Vagina (tissue), 2 donors: ENCODE data around the gene TRDN.

Experiments used
- POLR2A ChIP-seq, 2 donors: fragments of 450-650 bp; IDR thresholded peaks; one replicate each; pipeline ENCODE4 v1.6.1; 2017; ENCODE audit warnings: antibody characterized with exemption in 2 of 2, mild to moderate bottlenecking in 2 of 2, moderate library complexity in 2 of 2
- POLR2AphosphoS5 ChIP-seq, 2 donors: sonication (generic); formaldehyde crosslinking; IDR thresholded peaks; one replicate each; pipeline ENCODE4 v1.9.0; 2017; ENCODE audit warnings: antibody characterized with exemption in 2 of 2, mild to moderate bottlenecking in 2 of 2, low read depth in 1 of 2; ENCODE audit not compliant: insufficient read depth in 1 of 2
- TF ChIP-seq, protein P1 (sequence below), 3 experiments: fragments of 450-650 bp in 2 of 3; fragments of 200-600 bp in 1 of 3; sonication (generic) in 1 of 3; IDR thresholded peaks; one replicate each; pipeline ENCODE4 v1.5.1; 2017 to 2019; ENCODE audit warnings: antibody characterized with exemption in 3 of 3, mild to moderate bottlenecking in 2 of 3, moderate library complexity in 2 of 3

DNA sequence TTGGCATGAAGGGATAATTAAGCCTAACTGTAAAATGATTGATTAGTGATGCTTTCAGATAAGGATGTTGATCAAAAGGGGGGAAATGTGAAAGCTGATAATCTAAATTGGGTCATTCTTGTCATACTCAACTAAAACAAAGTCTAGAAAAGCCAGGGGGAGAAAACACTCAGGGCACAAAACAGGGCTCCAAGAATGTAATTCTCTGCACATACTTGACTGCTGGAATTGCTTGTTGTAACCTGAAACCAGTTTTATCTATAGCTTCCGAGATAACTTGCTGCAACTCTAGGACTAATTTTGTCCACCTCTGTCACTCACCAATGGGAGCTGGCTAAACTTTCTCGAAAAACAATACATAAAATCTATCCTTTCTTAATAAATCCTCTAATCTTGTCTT lies 330.4 kb downstream of the TRDN start:
- TF ChIP-seq, protein P1, sequence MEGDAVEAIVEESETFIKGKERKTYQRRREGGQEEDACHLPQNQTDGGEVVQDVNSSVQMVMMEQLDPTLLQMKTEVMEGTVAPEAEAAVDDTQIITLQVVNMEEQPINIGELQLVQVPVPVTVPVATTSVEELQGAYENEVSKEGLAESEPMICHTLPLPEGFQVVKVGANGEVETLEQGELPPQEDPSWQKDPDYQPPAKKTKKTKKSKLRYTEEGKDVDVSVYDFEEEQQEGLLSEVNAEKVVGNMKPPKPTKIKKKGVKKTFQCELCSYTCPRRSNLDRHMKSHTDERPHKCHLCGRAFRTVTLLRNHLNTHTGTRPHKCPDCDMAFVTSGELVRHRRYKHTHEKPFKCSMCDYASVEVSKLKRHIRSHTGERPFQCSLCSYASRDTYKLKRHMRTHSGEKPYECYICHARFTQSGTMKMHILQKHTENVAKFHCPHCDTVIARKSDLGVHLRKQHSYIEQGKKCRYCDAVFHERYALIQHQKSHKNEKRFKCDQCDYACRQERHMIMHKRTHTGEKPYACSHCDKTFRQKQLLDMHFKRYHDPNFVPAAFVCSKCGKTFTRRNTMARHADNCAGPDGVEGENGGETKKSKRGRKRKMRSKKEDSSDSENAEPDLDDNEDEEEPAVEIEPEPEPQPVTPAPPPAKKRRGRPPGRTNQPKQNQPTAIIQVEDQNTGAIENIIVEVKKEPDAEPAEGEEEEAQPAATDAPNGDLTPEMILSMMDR (IDR thresholded peaks at IDR 0.05): no peak
- TF ChIP-seq POLR2A (IDR thresholded peaks at IDR 0.05) (no peak), POLR2AphosphoS5 (IDR thresholded peaks at IDR 0.05; ENCODE audit: insufficient read depth in 1 of 2, low read depth in 1 of 2) (no peak)
